IPS-NIHi7 (cell line): Measurements from ENCODE around the gene MARF1.
"Not testable (repeated sequence)": the region's sequence is repeated elsewhere in the genome, so short reads cannot be mapped to it uniquely, and the experiment has no call there.

Source experiments
- DNase-seq: peaks from one replicate; pipeline ENCODE4 v3.0.0; 2012; ENCODE audit warnings: mixed read lengths; ENCODE audit errors: extremely low spot score

Gene MARF1

GRCh38 chr16:15601212-15601879, 41.6 kb downstream of the MARF1 start:
- peak; percentile 83 for DNase-seq

- no peak for DNase-seq
These were observed 43.5 kb downstream of the MARF1 start for GRCh38 chr16:15599303-15600070.

GRCh38 chr16:15598648-15599190, 44.2 kb downstream of the MARF1 start:
- DNase-seq = no peak

- DNase-seq = no peak
These were observed 44.9 kb downstream of the MARF1 start for GRCh38 chr16:15597822-15598647.

- DNase-seq = no peak
These were observed 45.8 kb downstream of the MARF1 start for GRCh38 chr16:15597135-15597534.

- no peak for DNase-seq
These were observed 48.1 kb downstream of the MARF1 start for GRCh38 chr16:15594711-15595320.

- DNase-seq = no peak
These were observed 49.7 kb downstream of the MARF1 start for GRCh38 chr16:15593235-15593634.

GRCh38 chr16:15592324-15592723, 50.6 kb downstream of the MARF1 start:
- no peak for DNase-seq

GRCh38 chr16:15587152-15587825, 55.7 kb downstream of the MARF1 start:
- DNase-seq = no peak

GRCh38 chr16:15586716-15587115, 56.2 kb downstream of the MARF1 start:
- DNase-seq = no peak

GRCh38 chr16:15585956-15586355, 57.0 kb downstream of the MARF1 start:
- no peak for DNase-seq

GRCh38 chr16:15583526-15583925, 59.4 kb downstream of the MARF1 start:
- DNase-seq = no peak

- DNase-seq = no peak
These were observed 61.7 kb downstream of the MARF1 start for GRCh38 chr16:15581127-15581815.

GRCh38 chr16:15578824-15579223, 64.1 kb downstream of the MARF1 start:
- DNase-seq = no peak

- DNase-seq = no peak
These were observed 65.7 kb downstream of the MARF1 start for GRCh38 chr16:15576960-15577958.

- DNase-seq = no peak
These were observed 67.5 kb downstream of the MARF1 start for GRCh38 chr16:15575293-15576049.

- no peak for DNase-seq
These were observed 68.4 kb downstream of the MARF1 start for GRCh38 chr16:15574614-15574948.

- not testable (repeated sequence) for DNase-seq
These were observed 68.9 kb downstream of the MARF1 start for GRCh38 chr16:15573896-15574613.
